Fibroblast of mammary gland (primary cell): ENCODE measurements around the gene AKR1C2.
"Not testable (repeated sequence)": the region's sequence is repeated elsewhere in the genome, so short reads cannot be mapped to it uniquely, and the experiment has no call there.

ENCODE experiments used
- DNase-seq: peaks from one replicate; pipeline ENCODE4 v3.0.0-alpha.2; 2010; ENCODE audit warnings: low read depth
- H3K4me3 ChIP-seq: 2 replicates; pipeline ENCODE4 v1.5.1; 2011; ENCODE audit warnings: low read depth, mild to moderate bottlenecking, low read length, moderate library complexity; ENCODE audit not compliant: control insufficient read depth
- CTCF ChIP-seq: conservative IDR thresholded peaks from 2 replicates; pipeline ENCODE4 v1.5.1; 2011; ENCODE audit warnings: low read depth, low read length, inconsistent platforms; ENCODE audit not compliant: control insufficient read depth, insufficient read depth

AKR1C2 gene

DNA sequence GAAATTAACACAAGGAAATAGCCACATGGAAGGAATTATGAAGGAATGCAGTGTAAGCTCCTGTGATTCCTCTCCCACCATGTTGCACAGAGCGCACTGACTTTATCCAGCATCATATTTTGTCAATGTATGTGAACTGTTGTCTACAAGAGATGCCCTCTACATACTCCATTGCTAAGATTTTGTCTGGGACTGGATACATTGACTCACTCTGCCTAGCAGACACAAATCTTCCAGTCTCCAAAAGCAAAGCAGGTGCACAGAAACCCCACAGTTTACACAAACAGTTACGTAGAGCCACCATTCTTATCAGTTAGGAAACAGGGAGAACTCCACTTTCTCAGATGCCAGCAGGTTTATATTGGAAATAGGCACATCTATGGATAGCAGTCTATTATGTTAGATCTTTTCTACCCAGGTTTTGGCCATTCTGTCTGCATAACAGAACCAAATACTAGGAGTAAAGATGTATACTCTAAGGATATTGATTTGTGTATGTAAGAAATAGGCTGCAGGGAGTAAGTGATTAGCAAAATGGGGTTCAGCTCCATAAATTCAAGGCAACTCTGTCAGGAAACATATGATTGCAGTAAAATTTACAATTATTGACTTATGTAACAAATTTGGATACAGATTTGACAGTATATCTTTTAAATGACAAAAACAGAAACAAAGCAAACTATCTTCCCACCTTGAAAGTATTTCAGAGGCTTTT lies 1.5 kb downstream of the AKR1C2 start:
- TF ChIP-seq CTCF = no peak
- DNase-seq = no peak
- H3K4me3 ChIP-seq = no peak overlapping the region

DNA sequence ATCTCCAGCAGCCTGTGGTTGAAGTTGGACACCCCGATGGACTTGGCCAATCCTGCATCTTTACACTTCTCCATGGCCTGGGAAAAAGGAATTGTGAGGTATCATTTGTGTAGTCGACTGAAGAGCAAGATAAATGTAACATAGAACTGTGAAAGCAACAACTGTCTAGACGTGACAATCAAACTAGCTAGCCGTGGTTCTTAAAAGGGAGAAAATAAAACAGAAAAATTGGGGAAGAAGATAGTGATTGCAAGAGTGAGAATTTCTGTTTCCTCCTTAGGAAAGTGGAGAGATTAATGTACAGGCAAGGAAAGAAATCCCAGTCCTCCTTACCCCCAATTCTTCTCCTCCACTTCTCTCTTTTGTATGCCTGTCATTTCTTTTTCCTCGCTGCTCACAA lies 5.0 kb downstream of the AKR1C2 start:
- H3K4me3 ChIP-seq = no peak overlapping the region
- no peak for DNase-seq
- TF ChIP-seq CTCF = no peak

GRCh38 chr10:4994260-4994659 lies 9.4 kb downstream of the AKR1C2 start:
- not testable (repeated sequence) for DNase-seq, H3K4me3 ChIP-seq

- H3K4me3 ChIP-seq, DNase-seq: not testable (repeated sequence)
These were observed 11.1 kb downstream of the AKR1C2 start for GRCh38 chr10:4992564-4992963.

GRCh38 chr10:4991463-4991862 lies 12.2 kb downstream of the AKR1C2 start:
- not testable (repeated sequence) for DNase-seq, H3K4me3 ChIP-seq

DNA sequence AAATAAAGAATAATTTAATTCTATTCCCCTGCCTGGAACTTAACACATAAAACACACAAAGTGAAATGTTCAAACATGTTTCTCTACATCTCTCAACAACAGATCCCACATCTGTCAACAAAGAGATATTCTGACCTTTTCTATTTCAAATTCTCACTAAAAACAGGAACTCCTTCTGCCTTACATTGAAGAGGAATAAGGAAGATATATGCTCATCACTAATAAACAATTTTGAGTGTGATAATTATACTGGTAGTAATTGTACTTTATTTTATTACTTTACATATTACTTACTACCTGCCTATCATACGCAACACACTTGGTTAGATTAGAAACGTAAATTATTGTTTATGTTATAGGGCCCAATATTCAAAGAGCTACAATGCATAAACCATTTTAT lies 13.4 kb downstream of the AKR1C2 start:
- DNase-seq = no peak
- no peak for TF ChIP-seq CTCF
- no peak overlapping the region for H3K4me3 ChIP-seq

GRCh38 chr10:4988000-4988641 lies 15.5 kb downstream of the AKR1C2 start:
- DNase-seq, H3K4me3 ChIP-seq: not testable (repeated sequence)

- no peak for TF ChIP-seq CTCF
- DNase-seq = no peak
- no peak overlapping the region for H3K4me3 ChIP-seq
These were observed 18.6 kb downstream of the AKR1C2 start for GRCh38 chr10:4984971-4985594.

- TF ChIP-seq CTCF = no peak
- no peak for DNase-seq
- H3K4me3 ChIP-seq = no peak overlapping the region
These were observed 19.4 kb downstream of the AKR1C2 start for GRCh38 chr10:4984223-4984622.
